Measurements from ENCODE around the gene CIAO1. TPM values are rescaled to one million over a fixed set of nuclear protein-coding genes. Genes with fewer than 3 reads are reported as not detected.

The CIAO1 gene
- total RNA-seq, 4 donors from 2014 or later: 83.8 to 149 (median 119) TPM

DNA sequence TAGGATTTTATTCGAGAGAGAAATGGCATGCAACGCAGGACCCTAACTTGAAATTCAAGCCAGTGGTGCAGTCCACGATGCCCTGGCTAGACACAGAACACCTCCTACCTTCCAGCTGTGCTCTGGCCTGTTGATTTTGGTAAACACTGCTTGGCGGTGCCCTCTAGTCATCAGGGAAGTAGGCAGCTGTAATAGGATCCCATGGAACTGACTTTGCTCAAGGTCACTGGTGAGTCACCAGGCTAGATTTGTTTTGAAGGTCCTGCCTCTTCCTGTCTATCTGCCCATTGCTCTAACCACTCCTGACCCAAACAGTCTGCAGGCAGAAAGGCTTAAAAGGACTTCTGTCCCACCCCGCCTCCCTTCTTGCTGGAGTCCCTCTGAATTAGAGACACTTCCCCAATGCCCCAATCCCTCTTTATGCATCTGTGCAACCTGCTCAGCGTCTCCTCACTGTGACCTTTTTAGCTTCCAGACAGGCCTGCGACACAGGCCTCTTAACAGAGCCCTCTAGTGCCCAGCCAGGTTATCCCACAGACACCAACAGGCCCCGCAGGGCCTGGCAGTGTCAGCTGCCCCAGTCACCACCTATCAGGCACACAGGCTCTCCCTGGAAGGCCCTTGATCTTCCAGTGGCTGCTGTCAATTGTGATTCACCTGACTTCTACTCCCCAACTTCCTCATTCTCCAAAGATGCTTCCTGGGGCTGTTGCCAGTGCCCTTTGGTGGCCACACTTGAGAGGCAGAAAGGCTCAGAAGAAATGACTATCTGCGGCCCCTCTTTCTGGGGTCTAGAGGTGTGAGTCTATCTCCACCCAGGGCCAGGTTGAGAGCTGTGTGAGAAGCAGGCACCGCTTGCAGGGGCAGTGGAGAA lies 5.4 kb upstream of the CIAO1 start:
- H3K4me1 ChIP-seq: peaks cover 40 to 65% of the 10 kb centered on the region in 2 donors

DNA sequence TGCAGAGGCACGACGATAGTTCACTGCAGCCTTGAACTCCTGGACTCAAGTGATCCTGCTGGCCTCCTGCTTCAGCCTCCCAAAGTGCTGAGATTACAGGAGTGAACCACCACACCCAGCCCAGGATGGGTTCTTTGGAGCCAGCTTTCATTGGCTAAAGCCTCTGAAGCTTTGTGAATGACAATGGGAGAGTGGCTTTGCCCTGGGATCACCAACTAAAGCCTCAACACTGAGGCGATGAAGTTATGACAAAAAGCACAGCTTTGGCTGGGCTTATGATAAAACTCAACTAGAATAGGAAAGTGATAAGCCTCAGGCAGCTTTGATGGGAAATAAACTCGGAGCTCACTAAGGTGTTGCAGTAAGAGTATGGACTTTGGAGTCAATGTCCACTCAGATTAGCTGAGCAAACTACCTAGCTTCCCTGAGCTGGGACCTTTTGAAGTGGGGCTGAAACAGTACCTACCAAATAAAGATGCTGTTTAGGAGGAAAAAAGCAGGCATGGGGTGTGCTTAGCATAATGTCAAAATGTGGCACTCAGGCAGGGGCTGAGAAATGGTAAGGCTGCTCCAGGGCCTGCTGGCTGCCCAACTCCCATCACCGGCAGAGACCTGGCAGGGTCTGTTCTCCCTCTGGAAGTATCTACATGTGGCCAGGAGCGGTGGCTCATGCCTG lies 4.6 kb upstream of the CIAO1 start:
- 81 to 94% methylated on average over 5 to 6 of the region's 6 CpGs for WGBS, 2 donors
- Histone ChIP-seq H3K36me3 (peaks cover 0 to 5% of the 10 kb centered on the region in 2 donors), H3K27ac (peak overlapping the region; percentile 80 to 93 (median 82)), H3K4me3 (replicated peaks in 1 of 3) (no peak overlapping the region), H3K27me3 (no peaks in the 10 kb centered on the region), H3K4me1 (peaks cover 40 to 65% of the 10 kb centered on the region in 2 donors), H3K9me3 (no peaks in the 10 kb centered on the region)
- intact Hi-C loops (cut with DNase I): loop anchor here (10.0 kb wide), 1 partner anchor 1097 kb away; the partner anchor contains the start of gene ZNF2
- no peak for DNase-seq
- TF ChIP-seq, protein P1, sequence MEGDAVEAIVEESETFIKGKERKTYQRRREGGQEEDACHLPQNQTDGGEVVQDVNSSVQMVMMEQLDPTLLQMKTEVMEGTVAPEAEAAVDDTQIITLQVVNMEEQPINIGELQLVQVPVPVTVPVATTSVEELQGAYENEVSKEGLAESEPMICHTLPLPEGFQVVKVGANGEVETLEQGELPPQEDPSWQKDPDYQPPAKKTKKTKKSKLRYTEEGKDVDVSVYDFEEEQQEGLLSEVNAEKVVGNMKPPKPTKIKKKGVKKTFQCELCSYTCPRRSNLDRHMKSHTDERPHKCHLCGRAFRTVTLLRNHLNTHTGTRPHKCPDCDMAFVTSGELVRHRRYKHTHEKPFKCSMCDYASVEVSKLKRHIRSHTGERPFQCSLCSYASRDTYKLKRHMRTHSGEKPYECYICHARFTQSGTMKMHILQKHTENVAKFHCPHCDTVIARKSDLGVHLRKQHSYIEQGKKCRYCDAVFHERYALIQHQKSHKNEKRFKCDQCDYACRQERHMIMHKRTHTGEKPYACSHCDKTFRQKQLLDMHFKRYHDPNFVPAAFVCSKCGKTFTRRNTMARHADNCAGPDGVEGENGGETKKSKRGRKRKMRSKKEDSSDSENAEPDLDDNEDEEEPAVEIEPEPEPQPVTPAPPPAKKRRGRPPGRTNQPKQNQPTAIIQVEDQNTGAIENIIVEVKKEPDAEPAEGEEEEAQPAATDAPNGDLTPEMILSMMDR (IDR thresholded peaks at IDR 0.05): no peak
- no peak for TF ChIP-seq POLR2A (IDR thresholded peaks at IDR 0.05)

More for the DNA sequence above, 5.4 kb upstream of the CIAO1 start:
- no peak overlapping the region for H3K4me3 ChIP-seq (replicated peaks in 1 of 3)
- H3K36me3 ChIP-seq: peaks cover 0 to 10% of the 10 kb centered on the region in 2 donors
- intact Hi-C loops (cut with DNase I): loop anchor here (10.0 kb wide), 1 partner anchor 1096 kb away; the partner anchor contains the start of gene ZNF2
- peak overlapping the region; percentile 80 to 93 (median 82) for H3K27ac ChIP-seq
- 48 to 51% methylated on average over 10 of the region's 10 CpGs for WGBS, 2 donors
- H3K9me3 ChIP-seq: no peaks in the 10 kb centered on the region
- H3K27me3 ChIP-seq: no peaks in the 10 kb centered on the region
- peak in 1 of 2 donors; percentile 43 for TF ChIP-seq POLR2A (IDR thresholded peaks at IDR 0.05)
- TF ChIP-seq, protein P1 (IDR thresholded peaks at IDR 0.05): peak in 4 of 6 experiments; percentile 30 to 52 (median 42)
- DNase-seq: peak; percentile 68 to 82

DNA sequence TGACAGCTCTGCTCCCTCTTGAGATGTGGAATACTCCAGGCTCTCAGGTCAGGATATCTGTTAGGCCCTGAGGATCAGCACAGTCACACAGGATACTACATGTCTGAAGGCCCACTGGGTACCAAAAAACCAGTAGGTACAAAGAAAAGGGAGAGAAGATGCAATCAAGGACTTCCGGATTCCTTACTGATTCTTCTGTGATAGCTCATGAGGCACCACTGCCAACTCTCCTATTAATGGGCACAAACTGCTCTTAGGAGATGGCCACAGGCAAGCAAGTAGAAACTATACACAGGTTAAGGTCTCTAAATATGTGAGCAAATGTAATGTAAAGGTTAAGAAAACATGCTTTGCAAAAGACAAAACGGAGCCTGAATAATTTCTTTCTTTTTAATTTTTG lies 3.7 kb upstream of the CIAO1 start:
- Histone ChIP-seq H3K27ac (no peak overlapping the region), H3K9me3 (no peaks in the 10 kb centered on the region), H3K4me3 (replicated peaks in 1 of 3) (no peak overlapping the region), H3K36me3 (peaks cover 0 to 5% of the 10 kb centered on the region in 2 donors), H3K27me3 (no peaks in the 10 kb centered on the region), H3K4me1 (peaks cover 47 to 65% of the 10 kb centered on the region in 2 donors)
- WGBS, 2 donors: 86 to 88% methylated on average over 2 of the region's 2 CpGs
- no peak for DNase-seq
- intact Hi-C loops (cut with DNase I): loop anchor here (10.0 kb wide), 1 partner anchor 1098 kb away; the partner anchor contains the start of gene ZNF2
- TF ChIP-seq, protein P1 (IDR thresholded peaks at IDR 0.05): no peak
- no peak for TF ChIP-seq POLR2A (IDR thresholded peaks at IDR 0.05)

DNA sequence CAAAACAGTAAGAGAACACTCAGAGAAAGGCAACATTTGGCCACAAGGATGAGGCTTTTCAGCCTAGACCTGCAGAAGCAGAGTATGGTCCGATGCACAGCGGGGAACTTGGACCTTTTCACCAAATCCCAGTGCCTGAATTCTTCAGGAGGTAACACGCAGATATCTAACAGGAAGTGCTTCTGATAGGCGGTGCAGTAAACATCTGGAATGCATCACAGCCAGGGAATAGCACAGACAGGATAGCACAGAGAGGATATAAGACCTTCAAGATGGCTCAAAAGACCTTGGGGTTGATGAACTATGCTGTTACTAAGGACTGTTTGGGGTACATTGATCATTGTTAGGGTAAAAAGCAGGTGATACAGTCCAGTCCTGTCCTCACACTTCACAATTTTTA lies 1.9 kb upstream of the CIAO1 start:
- H3K36me3 ChIP-seq: peaks cover 10 to 13% of the 10 kb centered on the region in 2 donors
- WGBS, 2 donors: 76 to 84% methylated on average over 4 of the region's 4 CpGs
- no peak for DNase-seq
- no peaks in the 10 kb centered on the region for H3K27me3 ChIP-seq
- H3K9me3 ChIP-seq: no peaks in the 10 kb centered on the region
- no peak for TF ChIP-seq POLR2A (IDR thresholded peaks at IDR 0.05)
- TF ChIP-seq, protein P1 (IDR thresholded peaks at IDR 0.05): no peak
- peaks cover 44 to 53% of the 10 kb centered on the region in 2 donors for H3K4me1 ChIP-seq
- intact Hi-C loops (cut with DNase I): loop anchor here (2.0 to 10.0 kb wide), 2 partner anchors 55 to 1099 kb away; partner anchors contain the start of genes STARD7 and ZNF2
- H3K27ac ChIP-seq: no peak overlapping the region
- H3K4me3 ChIP-seq (replicated peaks in 1 of 3): peak overlapping the region in 1 of 3 donors; percentile 83

Measured in thyroid gland (tissue), 4 donors.